DMS79 (cell line): ENCODE results near the gene PRRG4.
"Not testable (repeated sequence)": the region's sequence is repeated elsewhere in the genome, so short reads cannot be mapped to it uniquely, and the experiment has no call there.

ENCODE experiments used
- DNase-seq: peaks from one replicate; lab custom pipeline; 2025; lab: John Stamatoyannopoulos, UW

PRRG4 gene

GRCh38 chr11:32885556-32885955 is 55.8 kb downstream of the PRRG4 start:
- DNase-seq: no peak

- no peak for DNase-seq
Measured at GRCh38 chr11:32886180-32886579, 56.5 kb downstream of the PRRG4 start.

- DNase-seq: not testable (repeated sequence)
Measured at GRCh38 chr11:32887707-32888383, 58.1 kb downstream of the PRRG4 start.

- not testable (repeated sequence) for DNase-seq
Measured at GRCh38 chr11:32888384-32888710, 58.6 kb downstream of the PRRG4 start.

- DNase-seq: no peak
Measured at GRCh38 chr11:32888805-32889204, 59.1 kb downstream of the PRRG4 start.

GRCh38 chr11:32890843-32891656 is 61.3 kb downstream of the PRRG4 start:
- DNase-seq: peak; percentile 71

GRCh38 chr11:32891657-32892354 is 62.1 kb downstream of the PRRG4 start:
- peak; percentile 25 for DNase-seq

- DNase-seq: peak; percentile 27
Measured at GRCh38 chr11:32892355-32893092, 62.8 kb downstream of the PRRG4 start, which contains the start of gene QSER1. Gene QSER1, plus strand, starts transcription at chr11:32892811. Its CDS starts 315 bp downstream, at chr11:32893126.

GRCh38 chr11:32893093-32893342 is 63.3 kb downstream of the PRRG4 start:
- no peak for DNase-seq

- DNase-seq: no peak
Measured at GRCh38 chr11:32893343-32894148, 63.8 kb downstream of the PRRG4 start.

GRCh38 chr11:32894149-32894827 is 64.6 kb downstream of the PRRG4 start:
- peak; percentile 85 for DNase-seq

GRCh38 chr11:32894921-32895320 is 65.2 kb downstream of the PRRG4 start:
- no peak for DNase-seq

GRCh38 chr11:32895471-32895870 is 65.7 kb downstream of the PRRG4 start:
- no peak for DNase-seq

GRCh38 chr11:32897103-32897502 is 67.4 kb downstream of the PRRG4 start:
- no peak for DNase-seq

- no peak for DNase-seq
Measured at GRCh38 chr11:32899438-32899837, 69.7 kb downstream of the PRRG4 start.

- DNase-seq: no peak
Measured at GRCh38 chr11:32902089-32902665, 72.5 kb downstream of the PRRG4 start.

GRCh38 chr11:32905028-32905667 is 75.4 kb downstream of the PRRG4 start:
- no peak for DNase-seq
